Activated naive CD4-positive, alpha-beta T cell treated with anti-CD3 and anti-CD28 coated beads, Interleukin-2, amount 50 U/mL, for 72 hours (primary cell): ENCODE measurements around the gene SV2B. TPM values are rescaled to one million over a fixed set of nuclear protein-coding genes. Genes with fewer than 3 reads are reported as not detected.

Experiments used
- ATAC-seq, 2 donors: fragments of 150-1000 bp; cut with Tn5 transposase; 2 replicates each; pipeline ENCODE4 v1.10.0; 2021; ENCODE audit warnings: mild to moderate bottlenecking in 2 of 2, moderate library complexity in 2 of 2
- DNase-seq, 2 donors: peaks; one replicate each; pipeline ENCODE4 v3.0.0; 2021 to 2022; ENCODE audit warnings: low spot score in 2 of 2
- H3K27ac Mint-ChIP-seq, 2 donors: one replicate each; pipeline ENCODE4 v1.8.0; 2022; ENCODE audit warnings: mild to moderate bottlenecking in 2 of 2, mixed read lengths in 2 of 2
- H3K36me3 Mint-ChIP-seq, 2 donors: one replicate each; pipeline ENCODE4 v1.8.0; 2022; ENCODE audit warnings: mixed read lengths in 2 of 2
- H3K9me3 Mint-ChIP-seq, 2 donors: one replicate each; pipeline ENCODE4 v1.8.0; 2022; ENCODE audit warnings: mixed read lengths in 2 of 2
- total RNA-seq, 2 donors: library from RNA; stranded (reverse); gene quantifications; one replicate each; pipeline ENCODE4 v1.2.3, GENCODE V29; 2022

SV2B gene
- total RNA-seq, 2 donors from 2014 or later: 0.12 to 0.20 TPM

DNA sequence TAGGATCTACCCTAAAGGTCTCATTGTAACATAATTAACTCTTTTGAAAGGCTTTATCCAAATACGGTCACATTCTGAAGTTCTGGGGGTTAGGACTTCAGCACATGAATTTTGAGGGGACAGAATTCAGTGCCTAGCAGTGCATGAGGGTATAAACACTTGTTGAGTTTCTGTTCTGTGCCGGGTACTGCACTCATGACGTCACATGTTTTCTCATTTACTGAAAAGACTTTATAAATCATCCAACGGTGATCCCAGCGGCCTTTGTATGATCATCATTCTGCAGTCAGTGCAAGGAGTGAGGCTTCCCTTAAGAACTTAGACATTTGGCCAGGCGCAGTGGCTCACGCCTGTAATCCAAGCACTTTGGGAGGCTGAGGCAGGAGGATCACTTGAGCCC lies 25.1 kb downstream of the SV2B start:
- no peaks in the 10 kb centered on the region for H3K36me3 Mint-ChIP-seq
- ATAC-seq (no peak), DNase-seq (no peak)
- H3K27ac Mint-ChIP-seq: no peak overlapping the region
- no peaks in the 10 kb centered on the region for H3K9me3 Mint-ChIP-seq

DNA sequence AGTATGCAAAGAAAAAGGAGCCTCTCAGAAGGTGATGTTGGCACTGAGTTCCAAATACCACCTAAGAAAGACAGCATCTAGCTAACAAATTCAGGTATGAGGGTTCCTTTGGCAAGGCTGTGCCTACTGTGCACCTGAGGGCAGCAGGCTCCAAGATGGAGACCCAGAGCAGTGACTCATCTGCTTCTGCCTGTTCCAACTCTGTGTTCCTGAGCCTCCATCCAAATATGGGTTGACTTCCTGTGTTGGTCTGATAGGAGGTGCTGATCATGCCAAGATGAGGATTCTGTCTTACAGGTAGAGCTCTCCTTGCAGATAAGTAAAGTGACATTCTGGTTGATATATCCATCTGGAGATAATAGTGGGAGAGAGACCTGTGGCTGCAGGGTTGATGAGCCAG lies 26.0 kb downstream of the SV2B start:
- Mint-ChIP-seq H3K27ac (no peak overlapping the region), H3K9me3 (no peaks in the 10 kb centered on the region), H3K36me3 (no peaks in the 10 kb centered on the region)
- DNase-seq (no peak), ATAC-seq (no peak)

DNA sequence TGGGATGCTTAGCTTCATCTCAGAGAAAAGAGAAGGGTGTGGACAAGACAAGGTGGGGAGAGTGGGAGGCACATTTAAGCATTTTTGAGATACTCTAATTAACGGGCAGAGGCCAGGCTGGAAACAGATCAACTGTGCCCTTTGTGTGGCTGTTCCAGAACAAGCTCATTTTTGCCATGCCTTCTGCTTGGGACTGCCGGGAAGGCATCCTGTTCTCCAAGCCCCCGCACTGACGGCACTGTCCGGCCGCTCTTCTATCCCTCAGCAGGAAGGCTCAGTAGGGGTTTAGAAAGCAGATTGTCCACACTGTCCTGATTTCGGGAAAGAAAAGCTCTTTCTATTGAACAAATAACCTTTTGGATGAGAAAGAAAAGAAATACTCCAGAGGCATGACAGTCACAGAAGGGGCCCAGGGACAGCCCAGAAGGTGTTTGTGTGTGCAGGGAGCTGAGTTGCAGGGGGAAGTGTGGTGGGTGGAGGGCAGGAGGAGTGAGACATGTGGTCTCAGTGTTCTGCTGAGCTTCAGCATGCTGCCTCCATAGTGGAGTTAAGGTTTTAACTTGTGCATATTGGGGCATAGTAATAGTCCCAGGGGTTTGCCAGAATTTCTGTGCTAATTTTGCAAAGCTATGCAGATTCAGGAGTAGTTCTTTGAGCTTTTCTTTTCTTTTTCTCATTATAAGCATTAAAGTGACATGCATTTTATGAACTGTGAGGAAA lies 27.3 kb downstream of the SV2B start:
- ATAC-seq (no peak), DNase-seq (no peak)
- no peaks in the 10 kb centered on the region for H3K9me3 Mint-ChIP-seq
- H3K36me3 Mint-ChIP-seq: no peaks in the 10 kb centered on the region
- H3K27ac Mint-ChIP-seq: no peak overlapping the region

DNA sequence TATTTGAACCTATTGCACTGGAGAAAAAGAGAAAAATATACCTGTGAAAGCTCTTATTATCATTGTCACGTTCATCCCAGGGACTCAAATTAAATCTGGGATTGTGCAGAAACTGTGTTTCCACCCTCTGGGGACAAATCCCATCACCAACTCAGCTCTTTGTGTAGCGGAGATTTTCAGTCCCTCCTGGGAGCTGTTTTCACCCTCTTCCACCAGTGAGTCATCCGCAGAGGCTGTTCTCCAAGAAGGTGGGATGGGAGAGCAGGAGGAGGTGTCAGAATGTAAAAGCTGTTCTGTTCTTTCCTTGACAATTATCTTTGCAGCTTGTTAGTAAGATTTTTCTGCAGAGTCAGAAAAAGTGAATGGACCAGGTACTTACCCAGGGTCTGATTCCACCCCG lies 28.0 kb downstream of the SV2B start:
- DNase-seq (no peak), ATAC-seq (no peak)
- no peaks in the 10 kb centered on the region for H3K36me3 Mint-ChIP-seq
- H3K27ac Mint-ChIP-seq: no peak overlapping the region
- no peaks in the 10 kb centered on the region for H3K9me3 Mint-ChIP-seq

DNA sequence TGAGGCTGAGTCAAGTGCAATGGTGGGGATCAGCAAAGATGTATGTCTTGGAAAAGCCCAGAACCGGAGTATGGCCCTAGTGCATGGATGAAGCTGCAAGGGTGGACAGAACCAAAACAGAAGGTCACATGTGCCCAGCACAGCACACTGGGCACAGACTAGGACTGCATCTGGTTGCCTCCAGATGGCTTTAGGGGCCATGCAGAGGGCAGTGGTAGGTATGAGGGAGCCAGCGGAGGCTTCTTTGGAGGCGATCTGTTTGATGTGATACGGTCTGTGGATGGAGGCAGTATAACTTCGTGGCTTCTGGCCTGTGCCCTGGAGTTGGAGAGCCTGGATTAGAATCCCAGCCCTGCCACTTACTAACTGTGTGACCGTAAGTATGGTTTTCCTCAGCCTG lies 29.4 kb downstream of the SV2B start:
- ATAC-seq (no peak), DNase-seq (no peak)
- Mint-ChIP-seq H3K27ac (no peak overlapping the region), H3K9me3 (no peaks in the 10 kb centered on the region), H3K36me3 (no peaks in the 10 kb centered on the region)

DNA sequence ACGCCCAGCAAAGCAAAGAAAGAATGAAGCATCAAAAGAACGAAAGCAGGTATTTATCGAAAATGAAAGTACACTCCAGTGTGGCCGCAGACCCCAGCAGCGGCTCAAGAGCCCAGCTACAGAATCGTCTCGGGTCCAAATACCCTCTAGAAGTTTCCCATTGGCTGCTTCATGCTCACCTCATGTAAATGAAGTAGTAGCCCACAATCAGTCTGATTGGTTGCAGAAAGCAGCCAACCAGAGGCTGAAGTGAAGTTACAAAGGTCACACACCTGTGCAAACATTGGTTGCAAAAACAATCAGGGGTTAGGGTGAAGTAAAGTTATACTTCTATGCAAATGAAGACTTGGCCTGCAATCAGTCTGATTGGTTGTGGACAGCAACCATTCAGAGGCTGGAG lies 32.0 kb downstream of the SV2B start:
- ATAC-seq (no peak), DNase-seq (no peak)
- H3K9me3 Mint-ChIP-seq: no peaks in the 10 kb centered on the region
- no peaks in the 10 kb centered on the region for H3K36me3 Mint-ChIP-seq
- H3K27ac Mint-ChIP-seq: no peak overlapping the region

DNA sequence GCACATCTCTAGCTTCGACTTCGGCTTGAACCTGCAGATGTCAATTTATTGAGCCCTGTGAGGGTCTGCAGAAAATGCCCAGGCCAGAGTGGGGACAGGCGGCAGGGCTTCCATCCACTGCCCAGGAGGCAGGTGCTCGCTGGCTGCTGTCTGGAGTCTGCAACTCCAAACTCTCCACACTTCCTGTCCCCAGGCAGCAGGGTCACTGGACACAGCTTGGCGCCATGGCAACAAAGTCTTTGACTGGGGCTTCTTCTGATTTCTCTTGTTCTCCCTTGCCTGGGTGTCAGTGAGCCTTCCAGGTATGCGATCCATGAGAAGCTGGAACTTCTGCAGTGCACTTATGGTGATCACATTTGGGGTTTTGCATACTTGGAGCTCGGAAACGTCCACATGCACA lies 33.5 kb downstream of the SV2B start:
- ATAC-seq: no peak
- Mint-ChIP-seq H3K27ac (no peak overlapping the region), H3K36me3 (no peaks in the 10 kb centered on the region), H3K9me3 (no peaks in the 10 kb centered on the region)
- no peak for DNase-seq

DNA sequence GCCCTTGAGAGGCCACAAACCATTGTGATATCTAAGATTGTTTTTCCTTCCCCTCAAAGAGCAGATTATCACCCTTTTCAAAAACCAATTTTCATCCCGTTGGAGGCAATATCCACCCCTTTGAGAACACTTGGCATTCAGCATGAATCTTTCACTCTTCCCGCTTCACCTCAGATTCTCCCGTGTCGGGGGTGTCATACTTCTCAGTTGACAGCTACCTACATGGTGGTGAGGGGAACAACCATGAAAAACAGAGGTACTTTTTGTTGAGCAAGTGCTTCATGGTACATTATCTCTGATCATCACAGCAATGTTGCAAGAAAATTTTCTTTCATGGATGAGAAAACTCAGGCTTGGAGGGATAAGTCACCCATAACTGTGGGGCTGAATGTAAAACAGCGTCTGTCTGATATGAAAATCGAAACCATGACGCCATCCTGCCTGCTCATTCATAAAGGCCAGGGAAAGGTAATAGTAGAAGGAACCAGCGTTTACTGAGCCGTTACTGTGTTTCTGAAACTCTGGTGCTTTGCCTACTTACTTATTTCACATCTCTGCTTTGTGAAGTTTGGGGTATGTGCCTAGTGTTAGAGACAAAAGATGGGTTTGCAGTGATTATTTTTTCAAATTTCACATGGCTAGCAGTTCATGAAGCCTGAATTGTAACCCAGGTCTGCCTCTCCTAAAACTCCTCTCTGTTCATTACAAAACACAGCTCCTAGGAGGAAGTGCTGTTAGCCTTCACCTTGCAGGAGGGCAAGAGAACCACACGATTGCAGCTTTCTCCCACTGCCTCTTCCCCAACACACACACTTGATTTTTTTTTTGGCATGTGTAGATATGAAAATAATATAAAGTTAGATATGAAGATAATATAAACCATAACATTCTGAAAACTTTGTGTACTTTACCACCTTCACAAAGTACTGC lies 35.4 kb downstream of the SV2B start:
- Mint-ChIP-seq H3K9me3 (no peaks in the 10 kb centered on the region), H3K36me3 (no peaks in the 10 kb centered on the region), H3K27ac (no peak overlapping the region)
- no peak for DNase-seq
- no peak for ATAC-seq

DNA sequence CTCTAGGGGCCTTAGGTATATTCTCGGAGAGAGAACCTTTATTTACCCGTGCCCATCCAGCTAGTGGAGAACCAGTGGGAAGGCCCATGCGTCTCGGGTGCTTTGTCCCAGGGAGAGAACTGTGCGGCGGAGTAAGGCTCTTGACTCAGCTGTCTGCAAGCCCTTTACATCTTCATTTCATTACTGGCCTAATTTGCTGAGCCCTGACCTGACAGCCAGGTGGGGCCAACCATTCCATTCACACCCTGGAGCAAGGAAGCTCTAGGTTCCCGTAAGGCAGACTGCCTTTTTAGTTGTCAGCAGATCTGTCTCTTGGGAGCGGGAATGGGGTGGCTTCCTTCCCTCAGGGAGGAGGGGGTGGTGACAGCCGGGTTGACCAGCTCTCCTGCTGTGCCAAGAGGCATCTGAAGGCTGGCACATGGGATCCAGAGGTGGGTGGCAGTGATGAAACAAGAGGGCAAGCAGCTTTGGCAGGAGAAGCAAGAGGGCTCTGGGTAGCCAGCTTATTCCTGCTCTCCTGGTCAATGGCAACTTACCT lies 36.4 kb downstream of the SV2B start:
- H3K36me3 Mint-ChIP-seq: no peaks in the 10 kb centered on the region
- H3K27ac Mint-ChIP-seq: no peak overlapping the region
- no peak for ATAC-seq
- DNase-seq: no peak
- H3K9me3 Mint-ChIP-seq: no peaks in the 10 kb centered on the region

DNA sequence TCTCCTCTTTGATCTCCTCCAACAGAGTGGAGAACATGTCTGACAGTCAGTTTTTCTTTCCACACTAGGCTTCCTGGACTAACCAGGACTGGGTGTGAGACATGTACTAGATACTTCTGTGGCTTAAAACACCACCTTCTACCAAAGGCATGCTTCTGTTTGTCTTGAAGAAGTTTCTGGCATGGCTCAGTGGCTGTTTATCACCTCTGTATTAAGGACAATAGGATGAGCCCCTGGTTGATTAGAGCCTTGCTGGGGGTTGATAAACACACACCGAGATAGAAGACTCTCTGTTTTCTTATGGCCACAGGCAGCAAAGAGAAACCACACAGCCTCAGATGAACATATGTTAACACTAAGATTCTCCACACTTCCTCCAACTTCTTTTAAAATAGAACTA lies 40.5 kb downstream of the SV2B start:
- H3K9me3 Mint-ChIP-seq: no peaks in the 10 kb centered on the region
- no peak overlapping the region for H3K27ac Mint-ChIP-seq
- ATAC-seq (no peak), DNase-seq (no peak)
- no peaks in the 10 kb centered on the region for H3K36me3 Mint-ChIP-seq

DNA sequence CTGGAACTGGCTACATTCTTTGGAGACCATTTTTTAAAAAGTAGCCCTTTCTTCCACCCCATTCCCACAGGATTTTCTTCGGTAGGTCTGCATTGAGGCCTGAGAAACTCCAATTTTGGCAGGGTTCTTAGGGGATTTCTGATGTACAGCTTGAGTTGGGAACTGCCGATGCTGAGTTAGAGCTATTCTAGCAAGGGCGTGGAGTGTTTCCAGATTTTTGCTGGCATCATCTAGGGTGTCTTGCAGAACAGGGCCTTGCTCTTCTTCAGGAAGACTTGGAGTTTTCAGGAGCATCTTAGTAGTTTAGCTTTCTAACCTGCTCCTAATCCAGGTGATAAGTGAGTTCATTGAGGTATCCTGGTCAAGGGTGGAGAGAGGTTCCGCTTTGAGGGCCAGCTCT lies 41.0 kb downstream of the SV2B start:
- Mint-ChIP-seq H3K9me3 (no peaks in the 10 kb centered on the region), H3K36me3 (no peaks in the 10 kb centered on the region), H3K27ac (no peak overlapping the region)
- DNase-seq: no peak
- no peak for ATAC-seq

DNA sequence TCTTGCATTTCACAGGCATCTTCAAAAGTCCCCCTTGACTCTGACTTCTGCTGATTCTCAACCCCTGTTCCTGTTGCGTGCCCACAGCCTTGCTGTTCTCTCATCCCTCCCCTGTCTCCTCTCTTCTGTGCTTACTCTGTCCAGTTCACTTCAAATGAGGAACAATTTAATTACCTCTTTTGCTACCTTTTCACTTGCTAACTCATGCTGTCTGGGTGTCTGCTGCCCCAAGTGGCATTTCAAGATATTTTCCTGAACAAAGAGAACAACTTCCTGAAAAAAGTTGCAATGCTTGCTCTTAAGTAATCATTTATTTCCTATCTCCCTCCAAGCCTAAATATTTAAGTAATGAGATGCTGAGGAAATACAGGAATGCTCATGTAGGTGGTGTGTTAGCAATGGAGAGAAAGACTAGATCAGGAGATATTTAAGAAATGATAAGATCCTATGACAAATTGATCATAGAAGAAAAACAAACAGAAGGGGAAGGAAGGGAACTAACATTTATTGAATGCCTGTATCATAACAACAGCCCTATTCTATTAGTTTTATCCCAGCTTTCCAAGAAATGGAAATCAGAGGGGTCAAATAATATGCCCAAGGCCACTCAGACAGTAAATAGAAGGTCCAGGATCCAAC lies 42.2 kb downstream of the SV2B start:
- Mint-ChIP-seq H3K27ac (no peak overlapping the region), H3K36me3 (no peaks in the 10 kb centered on the region), H3K9me3 (no peaks in the 10 kb centered on the region)
- DNase-seq (no peak), ATAC-seq (no peak)

DNA sequence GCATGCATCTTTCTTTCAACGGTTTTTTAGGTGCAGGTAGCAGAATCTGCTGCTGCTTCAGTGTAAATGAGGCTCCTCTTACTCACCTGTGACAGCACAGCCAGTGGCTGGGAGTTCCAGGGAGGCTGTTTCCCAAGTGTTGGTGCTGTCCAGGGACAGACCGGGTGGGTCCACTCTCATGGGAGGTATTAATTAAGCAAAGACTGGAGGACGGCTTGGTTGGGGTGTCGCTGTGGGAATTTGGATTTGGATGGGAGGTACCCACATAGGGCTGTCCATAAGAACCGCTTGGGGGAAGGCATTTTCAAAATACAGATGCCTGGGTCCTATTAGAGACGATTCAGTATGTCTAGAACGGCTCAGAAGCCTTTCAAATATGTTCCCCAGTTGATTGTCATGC lies 42.9 kb downstream of the SV2B start:
- no peak overlapping the region for H3K27ac Mint-ChIP-seq
- ATAC-seq: no peak
- DNase-seq: no peak

DNA sequence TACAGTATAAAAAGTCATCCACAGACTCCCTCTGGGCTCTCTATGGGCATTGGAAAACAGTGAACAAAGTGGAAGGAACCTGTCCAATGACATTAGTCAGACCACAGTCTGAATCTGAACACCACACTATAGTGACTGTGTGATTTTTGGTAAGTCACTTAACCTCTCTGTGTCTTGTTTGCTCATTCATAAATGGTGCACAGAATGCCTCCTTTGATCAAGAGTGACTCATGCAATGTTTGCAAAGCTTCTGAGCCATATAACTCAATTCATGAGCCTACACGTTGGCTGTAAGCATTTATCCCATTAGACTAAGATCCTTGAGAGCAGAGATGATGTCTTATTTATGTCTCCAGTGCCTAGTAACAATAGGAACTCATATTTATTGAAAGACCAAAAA lies 46.7 kb downstream of the SV2B start:
- ATAC-seq: no peak

More for the DNA sequence above, 42.9 kb downstream of the SV2B start:
- H3K9me3 Mint-ChIP-seq: no peaks in the 10 kb centered on the region
- H3K36me3 Mint-ChIP-seq: no peaks in the 10 kb centered on the region

DNA sequence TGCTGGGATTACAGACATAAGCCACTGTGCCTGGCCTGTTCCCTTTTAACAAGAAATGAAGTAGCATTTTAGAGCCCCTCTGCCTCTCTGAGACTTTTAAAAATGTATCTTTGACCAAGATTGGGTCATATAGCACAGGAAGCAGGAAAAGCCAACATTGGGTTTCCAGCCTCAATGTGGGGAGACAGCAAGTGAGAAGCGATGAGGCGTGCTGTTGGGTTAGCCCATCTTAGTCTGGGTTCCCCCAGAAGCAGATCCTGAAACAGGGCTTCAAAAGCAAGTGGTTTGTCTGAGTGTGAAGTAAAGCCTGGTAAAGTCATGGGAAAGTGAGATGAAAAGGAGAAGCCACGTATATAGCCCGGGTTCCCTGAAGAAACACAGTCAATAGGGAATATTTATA lies 48.2 kb downstream of the SV2B start:
- no peak for ATAC-seq
- DNase-seq: no peak
- H3K9me3 Mint-ChIP-seq: no peaks in the 10 kb centered on the region
- no peaks in the 10 kb centered on the region for H3K36me3 Mint-ChIP-seq
- no peak overlapping the region for H3K27ac Mint-ChIP-seq

More for the DNA sequence above, 46.7 kb downstream of the SV2B start:
- Mint-ChIP-seq H3K27ac (no peak overlapping the region), H3K36me3 (no peaks in the 10 kb centered on the region), H3K9me3 (no peaks in the 10 kb centered on the region)
- no peak for DNase-seq

DNA sequence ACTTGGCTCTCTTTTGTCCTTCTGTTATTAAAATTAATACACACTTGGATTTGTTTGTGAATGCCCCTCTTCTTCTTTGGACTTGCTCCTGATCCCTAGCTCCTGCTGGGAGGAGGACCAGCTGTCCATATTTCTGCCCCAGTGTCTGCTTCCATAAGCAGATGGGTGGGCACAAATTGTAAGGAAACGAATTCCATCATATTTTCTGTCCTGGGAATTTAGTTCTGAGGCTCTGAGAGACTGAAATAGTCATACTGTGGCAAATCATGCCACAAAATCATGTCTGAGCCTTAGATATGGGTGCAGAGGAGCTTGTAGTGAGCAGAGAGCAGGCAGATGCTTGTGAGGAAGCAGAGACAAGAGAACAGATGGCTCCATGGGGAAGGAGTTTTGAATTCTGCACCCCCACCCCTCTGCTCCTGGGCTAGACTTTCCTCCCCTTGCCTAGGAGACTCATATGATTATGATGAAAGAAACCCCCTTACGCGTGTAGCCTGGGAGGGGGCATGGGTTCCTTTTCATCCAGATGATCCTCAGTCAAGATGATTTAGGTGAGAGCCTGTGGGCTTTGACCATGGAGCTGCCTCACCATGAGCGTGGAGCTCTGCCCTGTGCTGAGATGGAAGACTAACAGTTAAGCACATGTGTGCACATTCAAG lies 50.6 kb downstream of the SV2B start:
- H3K27ac Mint-ChIP-seq: no peak overlapping the region
- ATAC-seq (no peak), DNase-seq (no peak)
- no peaks in the 10 kb centered on the region for H3K36me3 Mint-ChIP-seq
- H3K9me3 Mint-ChIP-seq: no peaks in the 10 kb centered on the region
